K562 (cell line): ENCODE data around the gene LOC101059915.

Experiments
- ATAC-seq: fragments of 200-7000 bp; cut with Tn5 transposase; 3 replicates; pipeline ENCODE4 v1.9.1; 2020; ENCODE audit warnings: moderate library complexity
- BruUV-seq: library from RNA; stranded (reverse); fragments of 400-500 nt; replicated peaks from 2 replicates; lab custom pipeline; 2021; lab: Mats Ljungman, UMichigan
- CTCF ChIA-PET: fragments of 300-600 bp; formaldehyde crosslinking; extraction: SDS; loops from one replicate; lab custom pipeline; 2021; ENCODE audit warnings: low intra/inter-chr PET ratio; lab: Yijun Ruan, JAX
- POLR2A ChIA-PET: fragments of 300-600, 350-650 bp; sonication (Branson Sonifier 250); formaldehyde crosslinking; extraction: SDS; loops from one replicate; lab custom pipeline; 2021; ENCODE audit warnings: antibody characterized with exemption, inconsistent platforms; lab: Yijun Ruan, JAX
- DNase-seq, 4 experiments: peaks; one replicate each; pipeline versions ENCODE4 v3.0.0 to v3.0.0-alpha.2; 2011 to 2018; ENCODE audit warnings: low spot score in 3 of 4, mixed read lengths in 3 of 4; ENCODE audit errors: extremely low read depth in 1 of 4
- FAIRE-seq: peaks from 2 replicates; lab custom pipeline; 2011; peaks lifted over from hg19 to GRCh38; lab: Jason Lieb, UNC
- H2AFZ ChIP-seq: 2 replicates; pipeline ENCODE4 v1.6.0; 2011; ENCODE audit warnings: low read depth, low read length, control low read depth, inconsistent platforms
- H3K27ac ChIP-seq: fragments of 200-600 bp; 3 replicates; pipeline ENCODE4 v1.8.0; 2011; ENCODE audit warnings: low read depth, mild to moderate bottlenecking, control low read depth, inconsistent platforms, low read length, moderate library complexity, mixed read lengths; ENCODE audit errors: extremely low read depth
- H3K27me3 ChIP-seq, 2 experiments: fragments of 300-600 bp in 1 of 2; 2 replicates in 1 of 2; 3 replicates in 1 of 2; pipeline versions ENCODE4 v1.6.0 to v1.8.0; 2011; ENCODE audit warnings: inconsistent platforms in 2 of 2, low read length in 2 of 2, mild to moderate bottlenecking in 1 of 2, mixed read lengths in 1 of 2, moderate library complexity in 1 of 2; ENCODE audit not compliant: control insufficient read depth in 2 of 2, insufficient read depth in 2 of 2
- H3K36me3 ChIP-seq: fragments of 300-600 bp; 3 replicates; pipeline ENCODE4 v1.8.0; 2011; ENCODE audit warnings: mild to moderate bottlenecking, low read length, inconsistent platforms; ENCODE audit not compliant: control insufficient read depth, insufficient read depth
- H3K4me1 ChIP-seq, 2 experiments: fragments of 200-600 bp in 1 of 2; replicated peaks in 1 of 2; 2 replicates in 1 of 2; 3 replicates in 1 of 2; pipeline versions ENCODE4 v1.5.1 to v1.8.0; 2011; ENCODE audit warnings: inconsistent platforms in 2 of 2, low read length in 2 of 2, mild to moderate bottlenecking in 1 of 2, mixed read lengths in 1 of 2, moderate library complexity in 1 of 2; ENCODE audit not compliant: control insufficient read depth in 2 of 2, insufficient read depth in 2 of 2
- H3K4me2 ChIP-seq: 2 replicates; pipeline ENCODE4 v1.6.1; 2011; ENCODE audit warnings: low read length, control low read depth, inconsistent platforms, mixed read lengths; ENCODE audit not compliant: insufficient read depth
- H3K4me3 ChIP-seq: fragments of 200-600 bp; sonication (generic), shearing (Covaris generic); 2 replicates; pipeline ENCODE4 v1.5.1; 2016; ENCODE audit warnings: control low read depth, inconsistent platforms
- H3K79me2 ChIP-seq: fragments of 200-600 bp; 3 replicates; pipeline ENCODE4 v1.8.0; 2011; ENCODE audit warnings: low read length, inconsistent platforms; ENCODE audit not compliant: control insufficient read depth, insufficient read depth
- H3K9ac ChIP-seq, 2 experiments: 2 replicates each; pipeline versions ENCODE4 v1.6.0 to v1.6.1; 2011; ENCODE audit warnings: low read depth in 2 of 2, low read length in 2 of 2, control low read depth in 1 of 2, inconsistent platforms in 1 of 2, mild to moderate bottlenecking in 1 of 2, mixed read lengths in 1 of 2; ENCODE audit not compliant: insufficient read depth in 1 of 2
- H3K9me1 ChIP-seq: one replicate; pipeline ENCODE4 v1.6.0; 2011; ENCODE audit warnings: inconsistent platforms, mild to moderate bottlenecking, low read length, moderate library complexity; ENCODE audit not compliant: control insufficient read depth, insufficient read depth
- H3K9me3 ChIP-seq: replicated peaks from 2 replicates; pipeline ENCODE4 v1.5.1; 2011; ENCODE audit warnings: low read depth, low read length, inconsistent platforms; ENCODE audit not compliant: control insufficient read depth, insufficient read depth
- H4K20me1 ChIP-seq: replicated peaks from 2 replicates; pipeline ENCODE4 v1.6.1; 2011; ENCODE audit warnings: low read length, inconsistent platforms, mixed read lengths; ENCODE audit not compliant: control insufficient read depth, insufficient read depth
- C11orf30 ChIP-seq: fragments of 450-650 bp; IDR thresholded peaks from 2 replicates; pipeline ENCODE4 v1.6.1; 2016; ENCODE audit warnings: low read depth, mild to moderate bottlenecking
- CXXC5 ChIP-seq: fragments of 250-450 bp; sonication (Bioruptor Pico); IDR thresholded peaks from 2 replicates; pipeline ENCODE4 v1.8.0; 2022; ENCODE audit warnings: inconsistent platforms, mild to moderate bottlenecking, moderate library complexity
- ETV6 ChIP-seq, 3 experiments: fragments of 150-350 bp in 1 of 3; sonication (generic) in 1 of 3; formaldehyde crosslinking in 1 of 3; IDR thresholded peaks; 2 replicates each; pipeline versions ENCODE4 v1.6.1 to v1.8.0; 2014 to 2022; ENCODE audit warnings: borderline replicate concordance in 2 of 3, low read depth in 2 of 3, antibody characterized with exemption in 1 of 3, low read length in 1 of 3, mild to moderate bottlenecking in 1 of 3, missing genetic modification reagents in 1 of 3
- L3MBTL2 ChIP-seq: fragments of 450-650 bp; IDR thresholded peaks from 2 replicates; pipeline ENCODE4 v1.6.1; 2016; ENCODE audit warnings: mild to moderate bottlenecking, moderate library complexity
- MAFG ChIP-seq: fragments of 450-650 bp; conservative IDR thresholded peaks from 2 replicates; pipeline ENCODE4 v1.6.1; 2016; ENCODE audit warnings: missing genetic modification characterization, missing compliant biosample characterization
- NFE2 ChIP-seq: IDR thresholded peaks from 2 replicates; pipeline ENCODE4 v1.6.1; 2014; ENCODE audit warnings: antibody characterized with exemption, low read depth
- NR4A1 ChIP-seq, 2 experiments: fragments of 250-450 bp in 1 of 2; fragments of 450-650 bp in 1 of 2; sonication (Bioruptor Pico) in 1 of 2; IDR thresholded peaks; 2 replicates each; pipeline versions ENCODE4 v1.4.0 to v1.6.1; 2016 to 2020; ENCODE audit warnings: mild to moderate bottlenecking in 2 of 2, missing compliant biosample characterization in 1 of 2, missing genetic modification characterization in 1 of 2, moderate library complexity in 1 of 2
- NRF1 ChIP-seq, 2 experiments: fragments of 450-650 bp; IDR thresholded peaks in 1 of 2; conservative IDR thresholded peaks in 1 of 2; 2 replicates each; pipeline ENCODE4 v1.6.1; 2014; ENCODE audit warnings: mild to moderate bottlenecking in 2 of 2
- SMARCA5 ChIP-seq: fragments of 450-650 bp; IDR thresholded peaks from 2 replicates; pipeline ENCODE4 v1.6.1; 2016
- TAF7 ChIP-seq: fragments of 450-650 bp; IDR thresholded peaks from 2 replicates; pipeline ENCODE4 v1.6.1; 2016; ENCODE audit warnings: missing genetic modification characterization, missing compliant biosample characterization
- WGBS: fragments of 100-300 bp; shearing (Covaris generic); methylation state at CpG from one replicate; pipeline ENCODE4 v1.1.6; 2016; ENCODE audit warnings: low coverage, mixed read lengths; ENCODE audit not compliant: insufficient coverage; ENCODE audit errors: missing lambda C conversion rate; 5-methylcytosine and 5-hydroxymethylcytosine counted together
- in situ Hi-C: fragments of 300-500 bp; cut with MboI; formaldehyde crosslinking; loops from 4 replicates; pipeline ENCODE4 v1.15.0; 2018; ENCODE audit warnings: inconsistent platforms, mixed read lengths
- intact Hi-C: fragments of 100-400 bp; cut with micrococcal nuclease; formaldehyde crosslinking; loops from 2 replicates; pipeline ENCODE4 v1.14.2; 2022
- TF ChIP-seq, protein P1 (sequence below): fragments of 450-650 bp; IDR thresholded peaks from 2 replicates; pipeline ENCODE4 v1.6.1; 2016; ENCODE audit warnings: mild to moderate bottlenecking, moderate library complexity

The LOC101059915 gene

GRCh38 chrX:71657267-71657666, 10.1 kb upstream of the LOC101059915 start:
- H3K4me3 ChIP-seq: no peak overlapping the region
- 6% methylated on average over 4 of the region's 4 CpGs for WGBS
- H4K20me1 ChIP-seq: no peaks in the 10 kb centered on the region
- H3K27ac ChIP-seq: no peak overlapping the region
- no peak for TF ChIP-seq TAF7 (tag)
- TF ChIP-seq NFE2: peak; percentile 45
- no peak for TF ChIP-seq ETV6 (IDR thresholded peaks at IDR 0.05; ENCODE audit: borderline replicate concordance in 1 of 2, low read depth in 2 of 2, low read length in 1 of 2)
- TF ChIP-seq ETV6 (CRISPR knock-in tag; IDR thresholded peaks at IDR 0.05; ENCODE audit: borderline replicate concordance): no peak
- TF ChIP-seq, protein P1, sequence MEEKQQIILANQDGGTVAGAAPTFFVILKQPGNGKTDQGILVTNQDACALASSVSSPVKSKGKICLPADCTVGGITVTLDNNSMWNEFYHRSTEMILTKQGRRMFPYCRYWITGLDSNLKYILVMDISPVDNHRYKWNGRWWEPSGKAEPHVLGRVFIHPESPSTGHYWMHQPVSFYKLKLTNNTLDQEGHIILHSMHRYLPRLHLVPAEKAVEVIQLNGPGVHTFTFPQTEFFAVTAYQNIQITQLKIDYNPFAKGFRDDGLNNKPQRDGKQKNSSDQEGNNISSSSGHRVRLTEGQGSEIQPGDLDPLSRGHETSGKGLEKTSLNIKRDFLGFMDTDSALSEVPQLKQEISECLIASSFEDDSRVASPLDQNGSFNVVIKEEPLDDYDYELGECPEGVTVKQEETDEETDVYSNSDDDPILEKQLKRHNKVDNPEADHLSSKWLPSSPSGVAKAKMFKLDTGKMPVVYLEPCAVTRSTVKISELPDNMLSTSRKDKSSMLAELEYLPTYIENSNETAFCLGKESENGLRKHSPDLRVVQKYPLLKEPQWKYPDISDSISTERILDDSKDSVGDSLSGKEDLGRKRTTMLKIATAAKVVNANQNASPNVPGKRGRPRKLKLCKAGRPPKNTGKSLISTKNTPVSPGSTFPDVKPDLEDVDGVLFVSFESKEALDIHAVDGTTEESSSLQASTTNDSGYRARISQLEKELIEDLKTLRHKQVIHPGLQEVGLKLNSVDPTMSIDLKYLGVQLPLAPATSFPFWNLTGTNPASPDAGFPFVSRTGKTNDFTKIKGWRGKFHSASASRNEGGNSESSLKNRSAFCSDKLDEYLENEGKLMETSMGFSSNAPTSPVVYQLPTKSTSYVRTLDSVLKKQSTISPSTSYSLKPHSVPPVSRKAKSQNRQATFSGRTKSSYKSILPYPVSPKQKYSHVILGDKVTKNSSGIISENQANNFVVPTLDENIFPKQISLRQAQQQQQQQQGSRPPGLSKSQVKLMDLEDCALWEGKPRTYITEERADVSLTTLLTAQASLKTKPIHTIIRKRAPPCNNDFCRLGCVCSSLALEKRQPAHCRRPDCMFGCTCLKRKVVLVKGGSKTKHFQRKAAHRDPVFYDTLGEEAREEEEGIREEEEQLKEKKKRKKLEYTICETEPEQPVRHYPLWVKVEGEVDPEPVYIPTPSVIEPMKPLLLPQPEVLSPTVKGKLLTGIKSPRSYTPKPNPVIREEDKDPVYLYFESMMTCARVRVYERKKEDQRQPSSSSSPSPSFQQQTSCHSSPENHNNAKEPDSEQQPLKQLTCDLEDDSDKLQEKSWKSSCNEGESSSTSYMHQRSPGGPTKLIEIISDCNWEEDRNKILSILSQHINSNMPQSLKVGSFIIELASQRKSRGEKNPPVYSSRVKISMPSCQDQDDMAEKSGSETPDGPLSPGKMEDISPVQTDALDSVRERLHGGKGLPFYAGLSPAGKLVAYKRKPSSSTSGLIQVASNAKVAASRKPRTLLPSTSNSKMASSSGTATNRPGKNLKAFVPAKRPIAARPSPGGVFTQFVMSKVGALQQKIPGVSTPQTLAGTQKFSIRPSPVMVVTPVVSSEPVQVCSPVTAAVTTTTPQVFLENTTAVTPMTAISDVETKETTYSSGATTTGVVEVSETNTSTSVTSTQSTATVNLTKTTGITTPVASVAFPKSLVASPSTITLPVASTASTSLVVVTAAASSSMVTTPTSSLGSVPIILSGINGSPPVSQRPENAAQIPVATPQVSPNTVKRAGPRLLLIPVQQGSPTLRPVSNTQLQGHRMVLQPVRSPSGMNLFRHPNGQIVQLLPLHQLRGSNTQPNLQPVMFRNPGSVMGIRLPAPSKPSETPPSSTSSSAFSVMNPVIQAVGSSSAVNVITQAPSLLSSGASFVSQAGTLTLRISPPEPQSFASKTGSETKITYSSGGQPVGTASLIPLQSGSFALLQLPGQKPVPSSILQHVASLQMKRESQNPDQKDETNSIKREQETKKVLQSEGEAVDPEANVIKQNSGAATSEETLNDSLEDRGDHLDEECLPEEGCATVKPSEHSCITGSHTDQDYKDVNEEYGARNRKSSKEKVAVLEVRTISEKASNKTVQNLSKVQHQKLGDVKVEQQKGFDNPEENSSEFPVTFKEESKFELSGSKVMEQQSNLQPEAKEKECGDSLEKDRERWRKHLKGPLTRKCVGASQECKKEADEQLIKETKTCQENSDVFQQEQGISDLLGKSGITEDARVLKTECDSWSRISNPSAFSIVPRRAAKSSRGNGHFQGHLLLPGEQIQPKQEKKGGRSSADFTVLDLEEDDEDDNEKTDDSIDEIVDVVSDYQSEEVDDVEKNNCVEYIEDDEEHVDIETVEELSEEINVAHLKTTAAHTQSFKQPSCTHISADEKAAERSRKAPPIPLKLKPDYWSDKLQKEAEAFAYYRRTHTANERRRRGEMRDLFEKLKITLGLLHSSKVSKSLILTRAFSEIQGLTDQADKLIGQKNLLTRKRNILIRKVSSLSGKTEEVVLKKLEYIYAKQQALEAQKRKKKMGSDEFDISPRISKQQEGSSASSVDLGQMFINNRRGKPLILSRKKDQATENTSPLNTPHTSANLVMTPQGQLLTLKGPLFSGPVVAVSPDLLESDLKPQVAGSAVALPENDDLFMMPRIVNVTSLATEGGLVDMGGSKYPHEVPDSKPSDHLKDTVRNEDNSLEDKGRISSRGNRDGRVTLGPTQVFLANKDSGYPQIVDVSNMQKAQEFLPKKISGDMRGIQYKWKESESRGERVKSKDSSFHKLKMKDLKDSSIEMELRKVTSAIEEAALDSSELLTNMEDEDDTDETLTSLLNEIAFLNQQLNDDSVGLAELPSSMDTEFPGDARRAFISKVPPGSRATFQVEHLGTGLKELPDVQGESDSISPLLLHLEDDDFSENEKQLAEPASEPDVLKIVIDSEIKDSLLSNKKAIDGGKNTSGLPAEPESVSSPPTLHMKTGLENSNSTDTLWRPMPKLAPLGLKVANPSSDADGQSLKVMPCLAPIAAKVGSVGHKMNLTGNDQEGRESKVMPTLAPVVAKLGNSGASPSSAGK: peak; percentile 63
- peak; percentile 16; the same call in 1 of the 2 replicates for TF ChIP-seq MAFG (tag)
- TF ChIP-seq C11orf30: peak; percentile 31; the same call in 1 of the 2 replicates
- TF ChIP-seq CXXC5 (CRISPR knock-in tag): no peak
- TF ChIP-seq NR4A1 (CRISPR knock-in tag; IDR thresholded peaks at IDR 0.05): no peak
- no peak for TF ChIP-seq NR4A1 (tag; IDR thresholded peaks at IDR 0.05)
- TF ChIP-seq SMARCA5: no peak
- TF ChIP-seq L3MBTL2: peak; percentile 52
- no peak for TF ChIP-seq NRF1 (conservative IDR thresholded peaks at IDR 0.05 in 1 of 2, IDR thresholded peaks at IDR 0.05 in 1 of 2)
- H3K9me3 ChIP-seq: no peaks in the 10 kb centered on the region; the same call in 1 of the 2 replicates
- no peak overlapping the region for H3K4me2 ChIP-seq
- H3K4me1 ChIP-seq: no peaks in the 10 kb centered on the region; a peak in 2 of 5 replicates
- peak in 1 of 4 experiments; percentile 9 for DNase-seq
- ChIA-PET POLR2A (no interaction called here), CTCF (no interaction called here)
- no peaks in the 10 kb centered on the region for H3K9me1 ChIP-seq
- no peak for ATAC-seq
- in situ Hi-C loops: loop anchor here (25.0 kb wide), 1 partner anchor 205 kb away; no protein-coding TSS in a partner anchor
- no peaks in the 10 kb centered on the region for H3K36me3 ChIP-seq
- no peak overlapping the region for H2AFZ ChIP-seq
- intact Hi-C loops: no loop called here
- peaks cover 10 to 28% of the 10 kb centered on the region in 2 experiments; a peak in 4 of 5 replicates for H3K27me3 ChIP-seq
- H3K79me2 ChIP-seq: no peaks in the 10 kb centered on the region
- no peak overlapping the region for H3K9ac ChIP-seq
- no TSS peak for BruUV-seq
- no peak for FAIRE-seq
